ENCODE results near the gene RNF187. TPM values are rescaled to one million over a fixed set of nuclear protein-coding genes. Genes with fewer than 3 reads are reported as not detected.

RNF187 gene
- total RNA-seq, 6 experiments from 2014 or later: 110 to 143 (median 130) TPM

GRCh38 chr1:228490120-228491078 lies 3.2 kb downstream of the RNF187 start:
- no peak for TF ChIP-seq CTCF (IDR thresholded peaks at IDR 0.05)
- H3K4me1 Mint-ChIP-seq (ENCODE audit: low read depth): peaks cover 30% of the 10 kb centered on the region
- H3K9me3 Mint-ChIP-seq: no peaks in the 10 kb centered on the region
- no peak overlapping the region; the same call in 1 of the 2 replicates for H3K27ac Mint-ChIP-seq
- peaks cover 1% of the 10 kb centered on the region; the same call in 1 of the 2 replicates for H3K27me3 Mint-ChIP-seq (ENCODE audit: insufficient read depth)
- no peak for DNase-seq
- no peak overlapping the region; the same call in 1 of the 2 replicates for H3K4me3 Mint-ChIP-seq
- H3K36me3 Mint-ChIP-seq (ENCODE audit: low read depth): peaks cover 27% of the 10 kb centered on the region

GRCh38 chr1:228493141-228494043 lies 6.2 kb downstream of the RNF187 start:
- Mint-ChIP-seq H3K27me3 (ENCODE audit: insufficient read depth) (peaks cover 1% of the 10 kb centered on the region; the same call in 1 of the 2 replicates), H3K9me3 (no peaks in the 10 kb centered on the region), H3K4me1 (ENCODE audit: low read depth) (peaks cover 24% of the 10 kb centered on the region), H3K27ac (no peak overlapping the region), H3K4me3 (no peak overlapping the region), H3K36me3 (ENCODE audit: low read depth) (peaks cover 38% of the 10 kb centered on the region)
- TF ChIP-seq CTCF (IDR thresholded peaks at IDR 0.05): no peak
- no peak for DNase-seq

GRCh38 chr1:228494044-228494353 lies 6.8 kb downstream of the RNF187 start:
- TF ChIP-seq CTCF (IDR thresholded peaks at IDR 0.05): no peak
- Mint-ChIP-seq H3K4me3 (no peak overlapping the region), H3K36me3 (ENCODE audit: low read depth) (peaks cover 38% of the 10 kb centered on the region), H3K27ac (no peak overlapping the region), H3K4me1 (ENCODE audit: low read depth) (peaks cover 18% of the 10 kb centered on the region; the same call in 1 of the 2 replicates), H3K27me3 (ENCODE audit: insufficient read depth) (peaks cover 1% of the 10 kb centered on the region; the same call in 1 of the 2 replicates), H3K9me3 (no peaks in the 10 kb centered on the region)
- no peak for DNase-seq

- Mint-ChIP-seq H3K9me3 (no peaks in the 10 kb centered on the region), H3K4me3 (no peak overlapping the region), H3K4me1 (ENCODE audit: low read depth) (peaks cover 14% of the 10 kb centered on the region; the same call in 1 of the 2 replicates), H3K36me3 (ENCODE audit: low read depth) (peaks cover 38% of the 10 kb centered on the region), H3K27ac (no peak overlapping the region), H3K27me3 (ENCODE audit: insufficient read depth) (peaks cover 1% of the 10 kb centered on the region; the same call in 1 of the 2 replicates)
- no peak for TF ChIP-seq CTCF (IDR thresholded peaks at IDR 0.05)
- no peak for DNase-seq
These were observed 7.2 kb downstream of the RNF187 start for GRCh38 chr1:228494391-228494790.

Measured in HFFc6 (cell line).